Measurements from ENCODE around the gene ACOX1.

The ACOX1 gene

GRCh38 chr17:76008208-76008607 lies 29.2 kb upstream of the ACOX1 start:
- no peak for DNase-seq

GRCh38 chr17:76007850-76008165 lies 28.8 kb upstream of the ACOX1 start:
- no peak for DNase-seq

GRCh38 chr17:76007131-76007849 lies 28.3 kb upstream of the ACOX1 start:
- no peak for DNase-seq

- DNase-seq, result peak; percentile 61 to 81
These were observed 26.5 kb upstream of the ACOX1 start for GRCh38 chr17:76005263-76006149.

GRCh38 chr17:76004750-76005262 lies 25.8 kb upstream of the ACOX1 start:
- no peak for DNase-seq

GRCh38 chr17:76003915-76004314 lies 24.9 kb upstream of the ACOX1 start:
- DNase-seq, result no peak

- DNase-seq, result no peak
These were observed 23.1 kb upstream of the ACOX1 start for GRCh38 chr17:76002100-76002499.

GRCh38 chr17:76000755-76001521 lies 22.0 kb upstream of the ACOX1 start, which contains the start of gene CDK3:
TSS of gene CDK3 (plus strand) at chr17:76000855. CDS start at chr17:76001426, 571 bp downstream.
- no peak for DNase-seq

GRCh38 chr17:76000016-76000754 lies 21.2 kb upstream of the ACOX1 start:
- DNase-seq, result peak; percentile 21 to 65

GRCh38 chr17:75998327-75998795 lies 19.4 kb upstream of the ACOX1 start:
- DNase-seq, result no peak

- peak; percentile 11 to 33 for DNase-seq
These were observed 18.0 kb upstream of the ACOX1 start for GRCh38 chr17:75996665-75997590.

- DNase-seq, result no peak
These were observed 16.5 kb upstream of the ACOX1 start for GRCh38 chr17:75995385-75995925.

- DNase-seq, result no peak
These were observed 15.9 kb upstream of the ACOX1 start for GRCh38 chr17:75994802-75995370.

GRCh38 chr17:75991396-75991795 lies 12.4 kb upstream of the ACOX1 start:
- DNase-seq, result no peak

GRCh38 chr17:75987041-75987440 lies 8.1 kb upstream of the ACOX1 start:
- DNase-seq, result no peak

GRCh38 chr17:75985986-75986385 lies 7.0 kb upstream of the ACOX1 start:
- DNase-seq, result no peak

- no peak for DNase-seq
These were observed 4.7 kb upstream of the ACOX1 start for GRCh38 chr17:75983501-75984181.

GRCh38 chr17:75981019-75981615 lies 2.2 kb upstream of the ACOX1 start:
- DNase-seq, result no peak

Measured in stimulated activated CD4-positive, alpha-beta T cell treated with anti-CD3 and anti-CD28 coated beads, Interleukin-4, amount 100 ng/mL, for 4 hours (primary cell).